WTC11 (cell line): ENCODE measurements around the gene RFX8. TPM values are rescaled to one million over a fixed set of nuclear protein-coding genes. Genes with fewer than 3 reads are reported as not detected.

Source experiments
- ATAC-seq: fragments of 200-7000 bp; cut with Tn5 transposase; 2 replicates; pipeline ENCODE4 v1.10.0; 2021; ENCODE audit warnings: mild to moderate bottlenecking, moderate library complexity
- CTCF ChIA-PET: fragments of 300-600 bp; sonication (Branson Sonifier 250); formaldehyde crosslinking; loops from one replicate; lab custom pipeline; 2021; ENCODE audit warnings: antibody characterized with exemption; lab: Charles Lee
- POLR2A ChIA-PET: fragments of 350-600 bp; sonication (Branson Sonifier 250); formaldehyde crosslinking; loops from one replicate; lab custom pipeline; 2021; ENCODE audit warnings: antibody characterized with exemption; lab: Charles Lee
- DNase-seq: peaks from one replicate; pipeline ENCODE4 v3.0.0; 2021; ENCODE audit warnings: low spot score
- H3K27ac Mint-ChIP-seq: 2 replicates; pipeline ENCODE4 v1.8.0; 2021; ENCODE audit warnings: mixed read lengths
- H3K27me3 Mint-ChIP-seq: 2 replicates; pipeline ENCODE4 v1.8.0; 2021; ENCODE audit warnings: low read depth, mild to moderate bottlenecking, moderate library complexity, mixed read lengths
- H3K36me3 Mint-ChIP-seq: 2 replicates; pipeline ENCODE4 v1.8.0; 2021; ENCODE audit warnings: mixed read lengths
- H3K4me1 Mint-ChIP-seq: 2 replicates; pipeline ENCODE4 v1.8.0; 2022; ENCODE audit warnings: mixed read lengths
- H3K4me3 Mint-ChIP-seq: 2 replicates; pipeline ENCODE4 v1.8.0; 2021; ENCODE audit warnings: mild to moderate bottlenecking, moderate library complexity, mixed read lengths
- H3K9me3 Mint-ChIP-seq: 2 replicates; pipeline ENCODE4 v1.8.0; 2021; ENCODE audit warnings: mixed read lengths
- ATF6 ChIP-seq: sonication (generic); formaldehyde crosslinking; IDR thresholded peaks from 2 replicates; pipeline ENCODE4 v1.8.1; 2023; ENCODE audit warnings: mild to moderate bottlenecking, missing genetic modification reagents
- CDX4 ChIP-seq: fragments of 250-450 bp; sonication (Bioruptor Pico); IDR thresholded peaks from 2 replicates; pipeline ENCODE4 v1.9.0; 2021; ENCODE audit warnings: moderate library complexity, mild to moderate bottlenecking, inconsistent platforms, borderline replicate concordance
- CREB1 ChIP-seq: sonication (generic); formaldehyde crosslinking; IDR thresholded peaks from 2 replicates; pipeline ENCODE4 v1.8.0; 2023; ENCODE audit warnings: mild to moderate bottlenecking, missing genetic modification reagents
- GRHL2 ChIP-seq: fragments of 250-450 bp; sonication (Bioruptor Pico); IDR thresholded peaks from 2 replicates; pipeline ENCODE4 v1.8.0; 2022; ENCODE audit warnings: mild to moderate bottlenecking, moderate library complexity; ENCODE audit not compliant: insufficient replicate concordance, severe bottlenecking
- HMGA2 ChIP-seq: fragments of 250-450 bp; sonication (Bioruptor Pico); IDR thresholded peaks from 2 replicates; pipeline ENCODE4 v1.4.0; 2021; ENCODE audit warnings: mild to moderate bottlenecking, moderate library complexity
- IRF2 ChIP-seq: sonication (generic); formaldehyde crosslinking; IDR thresholded peaks from 2 replicates; pipeline ENCODE4 v1.8.0; 2022; ENCODE audit warnings: low read depth, missing genetic modification reagents, borderline replicate concordance
- JAZF1 ChIP-seq: fragments of 250-450 bp; sonication (Bioruptor Pico); IDR thresholded peaks from 2 replicates; pipeline ENCODE4 v1.9.0; 2021; ENCODE audit warnings: moderate library complexity, mild to moderate bottlenecking, inconsistent platforms
- JUN ChIP-seq: sonication (generic); formaldehyde crosslinking; IDR thresholded peaks from 2 replicates; pipeline ENCODE4 v1.8.0; 2023; ENCODE audit warnings: mild to moderate bottlenecking, missing genetic modification reagents
- KAT7 ChIP-seq: sonication (generic); formaldehyde crosslinking; IDR thresholded peaks from 2 replicates; pipeline ENCODE4 v1.8.1; 2023; ENCODE audit warnings: missing genetic modification reagents, mild to moderate bottlenecking, borderline replicate concordance
- MXD4 ChIP-seq: fragments of 250-450 bp; sonication (Bioruptor Pico); IDR thresholded peaks from 2 replicates; pipeline ENCODE4 v1.8.0; 2021; ENCODE audit warnings: mild to moderate bottlenecking, moderate library complexity, borderline replicate concordance
- NFATC4 ChIP-seq: fragments of 250-450 bp; sonication (Bioruptor Pico); IDR thresholded peaks from 2 replicates; pipeline ENCODE4 v1.9.0; 2021; ENCODE audit warnings: mild to moderate bottlenecking
- NR1H2 ChIP-seq: sonication (generic); formaldehyde crosslinking; IDR thresholded peaks from 2 replicates; pipeline ENCODE4 v1.9.0; 2021; ENCODE audit warnings: mild to moderate bottlenecking, moderate library complexity, missing genetic modification reagents
- OVOL2 ChIP-seq: fragments of 250-450 bp; sonication (Bioruptor Pico); IDR thresholded peaks from 2 replicates; pipeline ENCODE4 v1.9.0; 2021; ENCODE audit warnings: mild to moderate bottlenecking, borderline replicate concordance
- PRRX2 ChIP-seq: fragments of 250-450 bp; sonication (Bioruptor Pico); IDR thresholded peaks from 2 replicates; pipeline ENCODE4 v1.8.0; 2021; ENCODE audit warnings: mild to moderate bottlenecking
- SMAD3 ChIP-seq: sonication (generic); formaldehyde crosslinking; IDR thresholded peaks from 2 replicates; pipeline ENCODE4 v1.8.0; 2022; ENCODE audit warnings: missing genetic modification reagents, mild to moderate bottlenecking, borderline replicate concordance
- TCF7 ChIP-seq: sonication (generic); formaldehyde crosslinking; IDR thresholded peaks from 2 replicates; pipeline ENCODE4 v1.8.0; 2022; ENCODE audit warnings: mild to moderate bottlenecking, low read depth, missing genetic modification reagents, moderate library complexity
- USF2 ChIP-seq: sonication (generic); formaldehyde crosslinking; IDR thresholded peaks from 2 replicates; pipeline ENCODE4 v1.8.1; 2023; ENCODE audit warnings: mild to moderate bottlenecking, missing genetic modification reagents, moderate library complexity
- ZNF416 ChIP-seq: fragments of 250-450 bp; sonication (Bioruptor Pico); IDR thresholded peaks from 2 replicates; pipeline ENCODE4 v1.9.0; 2021; ENCODE audit warnings: mild to moderate bottlenecking, inconsistent platforms
- ZNF423 ChIP-seq: fragments of 250-450 bp; sonication (Bioruptor Pico); IDR thresholded peaks from 2 replicates; pipeline ENCODE4 v2.1.2; 2022; ENCODE audit warnings: mild to moderate bottlenecking, moderate library complexity
- total RNA-seq: library from RNA; stranded (reverse); gene quantifications from 3 replicates; pipeline ENCODE4 v1.2.3, GENCODE V29; 2021
- TF ChIP-seq, protein P1 (sequence below): sonication (generic); formaldehyde crosslinking; IDR thresholded peaks from 2 replicates; pipeline ENCODE4 v1.8.0; 2022; ENCODE audit warnings: mild to moderate bottlenecking, missing genetic modification reagents
- TF ChIP-seq, protein P2 (sequence below): sonication (generic); formaldehyde crosslinking; IDR thresholded peaks from 2 replicates; pipeline ENCODE4 v1.8.1; 2023; ENCODE audit warnings: mild to moderate bottlenecking, missing genetic modification reagents, moderate library complexity
- TF ChIP-seq, protein P3 (sequence below): fragments of 250-450 bp; sonication (Bioruptor Pico); conservative IDR thresholded peaks from 2 replicates; pipeline ENCODE4 v1.9.0; 2021; ENCODE audit warnings: mild to moderate bottlenecking

The RFX8 gene
- total RNA-seq, 1 experiment from 2014 or later, result 0.28 TPM

DNA sequence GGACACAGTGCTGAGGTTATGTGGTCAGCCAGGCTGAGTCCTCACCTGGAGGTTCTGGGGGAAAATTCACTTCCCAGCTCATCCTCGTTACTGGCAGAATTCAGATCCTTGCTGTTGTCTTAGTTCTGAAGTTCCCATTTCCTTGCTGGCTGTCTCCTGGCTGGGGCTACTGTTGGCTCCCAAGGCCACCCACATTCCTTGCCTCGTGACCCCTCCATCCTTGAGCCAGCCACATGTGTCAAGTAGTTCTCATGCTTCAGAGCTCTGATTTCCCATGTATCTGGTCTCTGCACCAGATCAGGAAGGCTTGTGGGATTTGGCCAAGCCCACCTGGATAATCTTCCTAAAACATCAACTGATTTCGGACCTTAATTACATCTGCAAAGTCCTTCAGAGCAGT, 38.1 kb upstream of the RFX8 start:
- H3K9me3 Mint-ChIP-seq, result peaks cover 26% of the 10 kb centered on the region
- TF ChIP-seq CREB1 (CRISPR knock-in tag), result no peak
- TF ChIP-seq NFATC4 (CRISPR knock-in tag), result no peak
- TF ChIP-seq IRF2, result no peak
- TF ChIP-seq, protein P1, sequence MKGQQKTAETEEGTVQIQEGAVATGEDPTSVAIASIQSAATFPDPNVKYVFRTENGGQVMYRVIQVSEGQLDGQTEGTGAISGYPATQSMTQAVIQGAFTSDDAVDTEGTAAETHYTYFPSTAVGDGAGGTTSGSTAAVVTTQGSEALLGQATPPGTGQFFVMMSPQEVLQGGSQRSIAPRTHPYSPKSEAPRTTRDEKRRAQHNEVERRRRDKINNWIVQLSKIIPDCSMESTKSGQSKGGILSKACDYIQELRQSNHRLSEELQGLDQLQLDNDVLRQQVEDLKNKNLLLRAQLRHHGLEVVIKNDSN, result no peak

DNA sequence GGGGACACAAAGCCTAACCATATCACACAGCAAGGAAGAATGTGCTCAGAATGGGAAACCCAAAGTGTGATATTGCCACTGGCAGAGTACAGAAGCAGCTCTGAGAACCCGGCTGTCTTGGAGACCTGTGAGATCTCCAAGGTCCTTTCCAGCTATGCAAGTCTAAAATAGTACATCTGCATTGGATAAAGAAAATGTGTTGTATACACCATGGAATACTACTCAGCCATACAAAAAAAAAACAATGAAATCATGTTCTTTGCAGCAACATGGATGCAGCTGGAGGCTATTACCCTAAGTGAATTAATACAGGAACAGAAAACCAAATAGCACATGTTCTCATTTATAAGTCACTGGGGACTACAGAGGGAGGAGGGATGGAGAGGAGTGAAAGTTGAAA, 36.5 kb upstream of the RFX8 start:
- ChIA-PET CTCF (no interaction called here), POLR2A (no interaction called here)
- TF ChIP-seq TCF7 (CRISPR knock-in tag), result no peak
- no peak for TF ChIP-seq JAZF1 (CRISPR knock-in tag)
- no peak for TF ChIP-seq HMGA2
- no peak for TF ChIP-seq IRF2
- TF ChIP-seq JUN, result no peak
- ATAC-seq (no peak), DNase-seq (no peak)
- peaks cover 7% of the 10 kb centered on the region for H3K27me3 Mint-ChIP-seq
- H3K4me3 Mint-ChIP-seq, result no peak overlapping the region
- H3K4me1 Mint-ChIP-seq, result peaks cover 9% of the 10 kb centered on the region
- no peak overlapping the region for H3K27ac Mint-ChIP-seq
- peaks cover 11% of the 10 kb centered on the region for H3K36me3 Mint-ChIP-seq
- H3K9me3 Mint-ChIP-seq, result peaks cover 17% of the 10 kb centered on the region

More for the DNA sequence above, 38.1 kb upstream of the RFX8 start:
- Mint-ChIP-seq H3K27ac (no peak overlapping the region), H3K4me1 (peaks cover 24% of the 10 kb centered on the region), H3K27me3 (peaks cover 14% of the 10 kb centered on the region), H3K4me3 (no peak overlapping the region), H3K36me3 (peaks cover 19% of the 10 kb centered on the region)
- ATAC-seq (no peak), DNase-seq (no peak)
- CTCF ChIA-PET, result interaction anchor here (0.5 kb wide), 1 partner anchor 1859 kb away, joined by 5 read pairs; no protein-coding TSS in a partner anchor
- POLR2A ChIA-PET, result no interaction called here

GRCh38 chr2:101509499-101510284, 34.8 kb upstream of the RFX8 start:
- DNase-seq (no peak), ATAC-seq (no peak)
- POLR2A ChIA-PET, result interaction anchor here (0.8 kb wide), 1 partner anchor 27 kb away, joined by 3 read pairs; no protein-coding TSS in a partner anchor
- Mint-ChIP-seq H3K36me3 (peaks cover 7% of the 10 kb centered on the region), H3K4me1 (no peaks in the 10 kb centered on the region)
- TF ChIP-seq GRHL2 (CRISPR knock-in tag) (no peak), ZNF423 (CRISPR knock-in tag) (no peak), USF2 (CRISPR knock-in tag) (no peak), ATF6 (no peak), SMAD3 (CRISPR knock-in tag) (no peak), IRF2 (no peak), NR1H2 (CRISPR knock-in tag) (no peak), NFATC4 (CRISPR knock-in tag) (no peak), CDX4 (no peak), MXD4 (no peak), JAZF1 (CRISPR knock-in tag) (no peak), KAT7 (no peak), ZNF416 (no peak), JUN (no peak), PRRX2 (CRISPR knock-in tag) (no peak), OVOL2 (CRISPR knock-in tag) (no peak)
- TF ChIP-seq, protein P1, result no peak
- TF ChIP-seq, protein P2, sequence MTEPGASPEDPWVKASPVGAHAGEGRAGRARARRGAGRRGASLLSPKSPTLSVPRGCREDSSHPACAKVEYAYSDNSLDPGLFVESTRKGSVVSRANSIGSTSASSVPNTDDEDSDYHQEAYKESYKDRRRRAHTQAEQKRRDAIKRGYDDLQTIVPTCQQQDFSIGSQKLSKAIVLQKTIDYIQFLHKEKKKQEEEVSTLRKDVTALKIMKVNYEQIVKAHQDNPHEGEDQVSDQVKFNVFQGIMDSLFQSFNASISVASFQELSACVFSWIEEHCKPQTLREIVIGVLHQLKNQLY, result no peak
- TF ChIP-seq, protein P3, sequence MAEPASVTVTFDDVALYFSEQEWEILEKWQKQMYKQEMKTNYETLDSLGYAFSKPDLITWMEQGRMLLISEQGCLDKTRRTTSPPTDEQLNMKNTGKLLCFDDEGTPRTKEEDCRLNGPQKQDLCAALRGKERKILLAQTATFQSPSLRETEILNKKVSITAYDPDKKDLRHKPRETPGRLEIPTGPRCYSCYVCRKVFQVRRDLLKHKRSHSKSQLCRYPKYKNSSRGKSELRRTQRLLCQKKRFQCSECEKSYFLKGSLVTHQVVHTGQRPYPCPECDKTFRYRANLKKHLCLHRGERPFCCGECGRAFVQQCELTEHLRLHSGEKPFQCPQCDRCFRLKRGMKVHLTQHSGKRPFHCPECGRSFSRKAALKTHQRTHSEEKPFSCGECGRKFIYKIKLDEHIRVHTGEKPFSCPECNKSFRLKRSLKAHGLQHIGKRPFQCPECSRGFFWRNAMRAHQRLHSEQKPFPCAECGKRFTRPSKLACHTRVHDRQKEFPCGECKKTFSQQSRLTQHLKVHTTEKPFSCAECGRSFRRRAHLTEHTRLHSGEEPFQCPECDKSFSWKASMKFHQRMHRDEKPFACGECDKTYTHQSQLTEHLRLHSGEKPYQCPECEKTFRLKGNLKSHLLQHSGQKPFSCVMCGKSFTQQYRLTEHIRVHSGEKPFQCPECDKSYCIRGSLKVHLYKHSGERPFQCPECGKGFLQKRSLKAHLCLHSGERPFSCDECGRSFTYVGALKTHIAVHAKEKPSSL, result no peak
- TF ChIP-seq, all 79 proteins: peak for 0
- CTCF ChIA-PET, result interaction anchor here (0.8 kb wide), 1 partner anchor 216 kb away, joined by 3 read pairs; no protein-coding TSS in a partner anchor
- Mint-ChIP-seq H3K9me3 (peaks cover 15% of the 10 kb centered on the region), H3K27me3 (peaks cover 6% of the 10 kb centered on the region; the same call in 1 of the 2 replicates), H3K27ac (no peak overlapping the region), H3K4me3 (no peak overlapping the region)
